Gastrocnemius medialis (tissue), 4 donors: ENCODE measurements around the gene KLHDC9. TPM values are rescaled to one million over a fixed set of nuclear protein-coding genes. Genes with fewer than 3 reads are reported as not detected.
"Not testable (repeated sequence)": the region's sequence is repeated elsewhere in the genome, so short reads cannot be mapped to it uniquely, and the experiment has no call there.

Experiments
- ATAC-seq, 2 donors: fragments of 150-250 bp; one replicate each; pipeline ENCODE4 v1.9.1; 2016
- DNase-seq, 2 donors: peaks; one replicate each; pipeline ENCODE4 v3.0.0-alpha.2; 2019
- H3K27ac ChIP-seq, 4 donors: fragments of 200-600 bp; sonication (generic); 1 replicate in 1 of 4; 2 replicates in 3 of 4; pipeline ENCODE4 v1.5.1; 2016 to 2018; ENCODE audit warnings: mild to moderate bottlenecking in 2 of 4, moderate library complexity in 1 of 4
- H3K27me3 ChIP-seq, 3 donors: fragments of 200-600 bp; sonication (generic) in 2 of 3; 1 replicate in 1 of 3; 2 replicates in 2 of 3; pipeline versions ENCODE4 v1.5.1 to v1.6.0; 2016 to 2019; ENCODE audit warnings: mild to moderate bottlenecking in 1 of 3, moderate library complexity in 1 of 3
- H3K36me3 ChIP-seq, 2 donors: fragments of 200-600 bp; sonication (generic) in 1 of 2; one replicate each; pipeline ENCODE4 v1.5.1; 2017 to 2018
- H3K4me1 ChIP-seq, 2 donors: fragments of 200-600 bp; sonication (generic) in 1 of 2; one replicate each; pipeline ENCODE4 v1.5.1; 2016 to 2017; ENCODE audit warnings: mild to moderate bottlenecking in 2 of 2
- H3K4me3 ChIP-seq, 4 donors: fragments of 200-600 bp; sonication (generic) in 3 of 4; 1 replicate in 1 of 4; 2 replicates in 3 of 4; pipeline ENCODE4 v1.5.1; 2016 to 2019; ENCODE audit warnings: mild to moderate bottlenecking in 2 of 4
- H3K9me3 ChIP-seq, 3 donors: fragments of 200-600 bp; sonication (generic) in 2 of 3; 1 replicate in 1 of 3; 2 replicates in 2 of 3; pipeline ENCODE4 v1.5.1; 2016 to 2019
- POLR2A ChIP-seq, 2 donors: fragments of 450-650 bp; IDR thresholded peaks; one replicate each; pipeline ENCODE4 v1.6.1; 2017; ENCODE audit warnings: antibody characterized with exemption in 2 of 2, mild to moderate bottlenecking in 2 of 2, moderate library complexity in 2 of 2
- in situ Hi-C, 4 donors: fragments of 200-750 bp; cut with MboI; loops; one replicate each; pipeline versions ENCODE4 v1.15.0 to v1.8.0; 2017; ENCODE audit warnings: low sequenced_read_pairs in 4 of 4
- intact Hi-C: fragments of 100-400 bp; cut with DNase I; formaldehyde crosslinking; loops from one replicate; pipeline ENCODE4 v1.15.1; 2023; ENCODE audit warnings: low total_unique reads
- total RNA-seq, 4 donors: library from RNA; depleted of rRNA; stranded (reverse); fragments of >200 nt; gene quantifications; one replicate each; pipeline versions ENCODE4 v1.1.0 to v1.2.3, GENCODE V29; 2016
- TF ChIP-seq, protein P1 (sequence below), 5 experiments: fragments of 450-650 bp in 3 of 5; fragments of 200-600 bp in 2 of 5; sonication (generic) in 2 of 5; IDR thresholded peaks in 4 of 5; conservative IDR thresholded peaks in 1 of 5; 1 replicate in 4 of 5; 2 replicates in 1 of 5; pipeline ENCODE4 v1.5.1; 2016 to 2019; ENCODE audit warnings: antibody characterized with exemption in 5 of 5, mild to moderate bottlenecking in 3 of 5, moderate library complexity in 3 of 5

Gene KLHDC9
- total RNA-seq, 4 donors from 2014 or later = 0.89 to 2.4 (median 1.3) TPM

DNA sequence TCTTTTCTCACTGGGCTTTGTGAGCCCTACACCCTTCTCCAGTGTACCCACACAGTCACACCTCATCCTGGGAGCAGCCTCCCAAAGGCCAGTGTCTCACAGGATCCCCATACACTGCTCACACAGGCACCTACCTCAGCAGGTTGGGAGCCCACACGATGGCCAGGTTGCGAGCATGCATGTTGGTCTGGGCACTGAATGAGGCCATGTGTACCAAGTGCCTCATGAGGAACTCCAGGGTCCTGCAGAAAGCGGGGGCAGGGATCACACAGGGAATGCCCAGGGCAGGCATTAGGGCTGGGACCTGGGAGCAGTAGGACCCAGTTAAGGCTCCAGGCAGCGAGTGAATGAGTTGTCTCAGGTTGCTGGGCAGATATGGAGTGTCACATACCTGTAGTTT is 43.9 kb upstream of the KLHDC9 start:
- H3K9me3 ChIP-seq = no peaks in the 10 kb centered on the region
- TF ChIP-seq POLR2A (IDR thresholded peaks at IDR 0.05) = no peak
- TF ChIP-seq, protein P1, sequence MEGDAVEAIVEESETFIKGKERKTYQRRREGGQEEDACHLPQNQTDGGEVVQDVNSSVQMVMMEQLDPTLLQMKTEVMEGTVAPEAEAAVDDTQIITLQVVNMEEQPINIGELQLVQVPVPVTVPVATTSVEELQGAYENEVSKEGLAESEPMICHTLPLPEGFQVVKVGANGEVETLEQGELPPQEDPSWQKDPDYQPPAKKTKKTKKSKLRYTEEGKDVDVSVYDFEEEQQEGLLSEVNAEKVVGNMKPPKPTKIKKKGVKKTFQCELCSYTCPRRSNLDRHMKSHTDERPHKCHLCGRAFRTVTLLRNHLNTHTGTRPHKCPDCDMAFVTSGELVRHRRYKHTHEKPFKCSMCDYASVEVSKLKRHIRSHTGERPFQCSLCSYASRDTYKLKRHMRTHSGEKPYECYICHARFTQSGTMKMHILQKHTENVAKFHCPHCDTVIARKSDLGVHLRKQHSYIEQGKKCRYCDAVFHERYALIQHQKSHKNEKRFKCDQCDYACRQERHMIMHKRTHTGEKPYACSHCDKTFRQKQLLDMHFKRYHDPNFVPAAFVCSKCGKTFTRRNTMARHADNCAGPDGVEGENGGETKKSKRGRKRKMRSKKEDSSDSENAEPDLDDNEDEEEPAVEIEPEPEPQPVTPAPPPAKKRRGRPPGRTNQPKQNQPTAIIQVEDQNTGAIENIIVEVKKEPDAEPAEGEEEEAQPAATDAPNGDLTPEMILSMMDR (IDR thresholded peaks at IDR 0.05 in 4 of 5, conservative IDR thresholded peaks at IDR 0.05 in 1 of 5) = no peak
- DNase-seq (no peak), ATAC-seq (no peak)
- in situ Hi-C loops = no loop called here
- no peak overlapping the region for H3K27ac ChIP-seq
- intact Hi-C loops = no loop called here
- peaks cover 0 to 16% (median 10%) of the 10 kb centered on the region in 3 donors for H3K27me3 ChIP-seq
- no peaks in the 10 kb centered on the region for H3K4me1 ChIP-seq
- H3K36me3 ChIP-seq = no peaks in the 10 kb centered on the region
- H3K4me3 ChIP-seq = no peak overlapping the region

DNA sequence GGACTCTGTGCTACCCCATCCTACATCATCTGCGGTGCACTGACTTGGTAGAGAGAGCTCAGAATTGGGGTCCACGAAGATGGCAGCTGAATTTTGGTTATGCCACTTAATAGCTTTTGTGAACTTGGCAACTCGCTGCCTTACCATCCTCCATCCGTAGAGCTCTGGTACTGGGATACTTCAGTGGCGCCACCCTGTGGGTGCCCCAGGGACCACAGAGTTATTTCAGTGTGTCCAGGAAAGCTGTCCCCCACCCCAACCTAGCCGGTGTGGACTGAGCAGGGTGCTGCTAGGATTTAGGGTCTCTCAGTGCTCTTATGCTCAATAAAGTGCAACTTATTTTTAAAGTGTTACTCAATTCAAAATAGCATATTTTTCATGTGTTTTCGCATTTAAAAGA is 43.4 kb upstream of the KLHDC9 start:
- DNase-seq (no peak), ATAC-seq (no peak)
- in situ Hi-C loops = no loop called here
- peaks cover 0 to 16% (median 10%) of the 10 kb centered on the region in 3 donors for H3K27me3 ChIP-seq
- H3K9me3 ChIP-seq = no peaks in the 10 kb centered on the region
- TF ChIP-seq, protein P1 (IDR thresholded peaks at IDR 0.05 in 4 of 5, conservative IDR thresholded peaks at IDR 0.05 in 1 of 5) = no peak
- TF ChIP-seq POLR2A (IDR thresholded peaks at IDR 0.05) = no peak
- no peaks in the 10 kb centered on the region for H3K4me1 ChIP-seq
- intact Hi-C loops = no loop called here
- no peak overlapping the region for H3K4me3 ChIP-seq
- no peaks in the 10 kb centered on the region for H3K36me3 ChIP-seq
- H3K27ac ChIP-seq = no peak overlapping the region

DNA sequence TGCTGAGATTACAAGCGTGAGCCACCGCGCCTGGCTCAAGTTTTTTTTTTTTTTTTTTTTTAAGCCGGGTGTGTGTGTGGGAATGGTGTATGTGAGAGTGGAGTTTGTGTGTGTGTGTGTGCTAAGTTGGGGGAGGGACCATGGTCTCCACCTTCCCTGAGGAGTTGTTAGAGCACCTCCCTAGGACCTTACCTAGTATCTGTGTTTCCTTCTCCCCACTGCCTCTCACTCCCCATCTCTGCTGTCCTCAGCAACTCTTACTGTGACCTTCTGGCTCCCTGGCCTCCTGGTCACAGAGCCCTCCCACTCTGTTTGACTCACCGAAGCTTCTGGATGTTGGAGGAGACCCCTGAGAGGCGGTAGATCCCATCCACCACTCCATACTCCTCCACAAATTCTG is 38.9 kb upstream of the KLHDC9 start:
- no peak for ATAC-seq
- DNase-seq = no peak
- intact Hi-C loops = no loop called here
- no peaks in the 10 kb centered on the region for H3K36me3 ChIP-seq
- in situ Hi-C loops = no loop called here
- H3K4me1 ChIP-seq = no peaks in the 10 kb centered on the region
- TF ChIP-seq POLR2A (IDR thresholded peaks at IDR 0.05) = no peak
- TF ChIP-seq, protein P1 (IDR thresholded peaks at IDR 0.05 in 4 of 5, conservative IDR thresholded peaks at IDR 0.05 in 1 of 5) = no peak
- peaks cover 0 to 12% (median 10%) of the 10 kb centered on the region in 3 donors for H3K27me3 ChIP-seq
- no peak overlapping the region for H3K4me3 ChIP-seq
- H3K9me3 ChIP-seq = no peaks in the 10 kb centered on the region
- no peak overlapping the region for H3K27ac ChIP-seq

DNA sequence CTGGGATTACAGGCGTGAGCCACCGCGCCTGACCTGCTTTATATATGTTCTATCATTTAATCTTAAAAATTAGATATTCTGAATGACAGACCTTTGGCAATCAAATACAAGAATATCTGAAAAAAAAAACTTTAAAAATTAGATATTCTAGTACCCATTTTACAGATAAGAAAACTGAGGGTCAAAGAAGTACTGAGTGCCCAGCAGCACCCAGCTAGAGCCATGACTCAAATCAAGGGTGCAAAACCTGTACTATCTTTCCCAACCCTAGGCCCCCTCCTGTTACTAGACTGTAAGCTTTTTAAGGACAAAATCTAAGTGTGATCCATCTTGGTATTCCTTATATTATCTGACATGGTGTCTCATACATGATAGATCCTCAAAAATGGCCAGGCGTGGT is 36.7 kb upstream of the KLHDC9 start:
- Histone ChIP-seq H3K4me1 (no peaks in the 10 kb centered on the region), H3K27me3 (peaks cover 0 to 13% (median under 1%) of the 10 kb centered on the region in 3 donors), H3K9me3 (no peaks in the 10 kb centered on the region), H3K36me3 (no peaks in the 10 kb centered on the region), H3K27ac (no peak overlapping the region), H3K4me3 (no peak overlapping the region)
- TF ChIP-seq POLR2A (IDR thresholded peaks at IDR 0.05) = no peak
- TF ChIP-seq, protein P1 (IDR thresholded peaks at IDR 0.05 in 4 of 5, conservative IDR thresholded peaks at IDR 0.05 in 1 of 5) = no peak
- DNase-seq = no peak
- no peak for ATAC-seq
- intact Hi-C loops (no loop called here), in situ Hi-C loops (no loop called here)

DNA sequence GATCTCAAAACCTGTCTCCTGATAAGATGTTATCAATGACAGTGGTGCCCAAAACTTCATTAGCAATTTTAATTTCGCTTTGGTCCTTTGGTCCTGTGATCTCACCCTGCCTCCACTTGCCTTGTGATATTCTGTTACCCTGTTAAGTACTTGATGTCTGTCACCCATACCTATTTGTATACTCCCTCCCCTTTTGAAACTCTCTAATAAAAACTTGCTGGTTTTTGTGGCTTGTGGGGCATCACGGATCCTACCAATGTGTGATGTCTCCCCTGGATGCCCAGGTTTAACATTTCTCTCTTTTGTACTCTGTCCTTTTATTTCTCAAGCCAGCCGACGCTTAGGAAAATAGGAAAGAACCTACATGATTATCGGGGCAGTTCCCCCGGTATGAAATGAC is 34.2 kb upstream of the KLHDC9 start:
- H3K27ac ChIP-seq, intact Hi-C loops, ATAC-seq, DNase-seq, H3K9me3 ChIP-seq, H3K4me1 ChIP-seq, in situ Hi-C loops, H3K4me3 ChIP-seq, H3K27me3 ChIP-seq, H3K36me3 ChIP-seq: not testable (repeated sequence)

DNA sequence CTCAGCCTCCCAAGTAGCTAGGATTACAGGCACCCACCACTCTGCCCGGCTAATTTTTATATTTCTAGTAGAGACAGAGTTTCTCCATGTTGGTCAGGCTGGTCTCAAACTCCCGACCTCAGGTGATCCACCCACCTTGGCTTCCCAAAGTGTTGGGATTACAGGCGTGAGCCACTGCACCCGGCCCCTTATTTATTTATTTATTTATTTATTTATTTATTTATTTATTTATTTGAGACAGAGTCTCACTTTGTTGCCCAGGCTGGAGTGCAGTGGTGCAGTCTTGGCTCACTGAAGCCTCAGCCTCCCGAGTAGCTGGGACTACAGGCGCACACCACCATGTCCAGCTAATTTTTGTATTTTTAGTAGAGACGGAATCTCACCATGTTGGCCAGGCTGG is 32.5 kb upstream of the KLHDC9 start:
- H3K4me1 ChIP-seq, in situ Hi-C loops, H3K27ac ChIP-seq, H3K4me3 ChIP-seq, DNase-seq, intact Hi-C loops, H3K36me3 ChIP-seq, H3K9me3 ChIP-seq, ATAC-seq, H3K27me3 ChIP-seq: not testable (repeated sequence)
